Skeletal muscle tissue (tissue), 4 donors: ENCODE data around the gene SCART1. TPM values are rescaled to one million over a fixed set of nuclear protein-coding genes. Genes with fewer than 3 reads are reported as not detected.

Experiments used
- H3K27ac ChIP-seq: one replicate; pipeline ENCODE4 v1.7.0; 2013; ENCODE audit warnings: mild to moderate bottlenecking, low read depth, low read length, inconsistent platforms
- H3K27me3 ChIP-seq, 3 donors: one replicate each; pipeline ENCODE4 v1.7.0; 2013; ENCODE audit warnings: low read length in 3 of 3; ENCODE audit not compliant: control insufficient read depth in 3 of 3, insufficient read depth in 3 of 3
- H3K36me3 ChIP-seq, 3 donors: one replicate each; pipeline ENCODE4 v1.7.0; 2013; ENCODE audit warnings: low read length in 3 of 3; ENCODE audit not compliant: control insufficient read depth in 3 of 3, insufficient read depth in 3 of 3
- H3K4me1 ChIP-seq, 3 donors: one replicate each; pipeline ENCODE4 v1.7.0; 2013; ENCODE audit warnings: low read length in 3 of 3, mild to moderate bottlenecking in 3 of 3; ENCODE audit not compliant: control insufficient read depth in 3 of 3, insufficient read depth in 3 of 3
- H3K4me3 ChIP-seq, 3 donors: one replicate each; pipeline ENCODE4 v1.7.0; 2013; ENCODE audit warnings: low read length in 3 of 3
- H3K9ac ChIP-seq, 3 donors: one replicate each; pipeline ENCODE4 v1.7.0; 2013; ENCODE audit warnings: low read length in 3 of 3, mild to moderate bottlenecking in 3 of 3, moderate library complexity in 2 of 3, low read depth in 1 of 3
- H3K9me3 ChIP-seq, 3 donors: one replicate each; pipeline ENCODE4 v1.7.0; 2013; ENCODE audit warnings: low read length in 3 of 3; ENCODE audit not compliant: control insufficient read depth in 3 of 3
- total RNA-seq: library from RNA; depleted of rRNA; stranded (reverse); fragments of >200 nt; gene quantifications from one replicate; pipeline ENCODE4 v1.2.3, GENCODE V29; 2014
- donor health status: Osteomylitis.

Gene SCART1
- total RNA-seq, 1 donor from 2014 or later, result 1.6 TPM

DNA sequence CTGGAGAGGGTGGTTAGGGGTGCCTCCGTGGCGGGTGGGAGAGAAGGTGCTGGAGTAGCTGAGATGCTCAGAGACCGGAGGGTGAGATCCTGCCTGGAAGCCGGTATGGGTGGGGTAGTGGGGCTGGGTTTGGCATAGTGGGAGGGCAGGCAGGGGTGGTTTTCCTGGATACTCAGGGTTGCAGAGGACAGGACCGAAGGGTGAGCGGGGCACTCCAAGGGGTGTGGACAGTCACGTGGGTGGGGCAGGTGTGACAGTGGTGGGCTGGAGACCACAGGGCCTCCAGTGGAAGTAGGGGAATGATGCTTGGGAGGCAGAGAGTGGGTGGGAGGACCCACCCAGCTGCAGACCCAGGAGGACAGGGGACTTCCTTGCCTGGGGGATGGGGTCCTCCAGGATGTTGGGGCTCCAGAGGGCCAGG, 1.9 kb downstream of the SCART1 start:
- Histone ChIP-seq H3K4me3 (no peak overlapping the region), H3K36me3 (peaks cover 0 to 3% (median 0%) of the 10 kb centered on the region in 3 donors), H3K9ac (no peak overlapping the region), H3K9me3 (no peaks in the 10 kb centered on the region), H3K4me1 (no peaks in the 10 kb centered on the region), H3K27ac (no peak overlapping the region), H3K27me3 (no peaks in the 10 kb centered on the region)

DNA sequence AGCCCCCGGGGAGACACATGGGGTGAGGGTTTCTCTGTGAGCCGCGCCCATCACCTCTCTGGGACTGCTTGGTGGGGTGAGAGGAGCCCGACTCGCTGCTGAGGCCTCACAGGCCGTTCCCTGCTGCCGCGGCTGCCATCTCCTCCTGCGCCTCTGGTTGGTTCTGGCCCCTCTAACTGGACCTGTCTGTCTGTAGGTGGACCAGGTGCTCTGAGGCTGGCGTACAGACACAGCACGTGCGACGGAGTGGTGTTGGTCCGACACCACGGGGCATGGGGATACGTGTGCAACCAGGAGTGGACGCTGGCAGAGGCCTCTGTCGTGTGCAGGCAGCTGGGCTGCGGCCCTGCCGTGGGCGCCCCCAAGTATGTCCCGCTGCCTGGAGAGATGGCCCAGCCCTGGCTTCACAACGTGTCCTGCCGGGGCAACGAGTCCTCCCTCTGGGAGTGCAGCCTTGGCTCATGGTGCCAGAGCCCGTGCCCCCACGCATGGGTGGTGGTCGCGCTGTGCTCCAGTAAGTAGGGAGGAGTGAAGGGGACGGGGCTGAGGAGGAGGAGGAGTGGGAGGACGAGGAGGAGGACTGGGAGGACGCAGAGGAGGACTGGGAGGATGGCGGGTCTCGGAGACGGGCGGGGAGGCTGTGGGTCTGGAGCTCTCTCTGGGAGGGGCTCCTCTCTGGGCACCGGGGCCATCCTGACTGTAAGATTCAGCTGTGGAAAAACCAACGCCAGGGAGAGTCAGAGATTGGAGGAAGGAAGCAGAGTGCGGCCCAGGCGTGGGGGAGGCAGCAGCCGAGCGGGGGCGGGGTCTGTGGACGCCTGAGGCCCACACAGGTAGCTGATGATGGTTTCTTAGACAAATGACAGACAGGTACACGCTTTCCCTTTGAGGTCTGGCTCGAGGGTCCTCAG, 2.6 kb downstream of the SCART1 start:
- Histone ChIP-seq H3K4me1 (no peaks in the 10 kb centered on the region), H3K9me3 (no peaks in the 10 kb centered on the region), H3K27ac (no peak overlapping the region)

DNA sequence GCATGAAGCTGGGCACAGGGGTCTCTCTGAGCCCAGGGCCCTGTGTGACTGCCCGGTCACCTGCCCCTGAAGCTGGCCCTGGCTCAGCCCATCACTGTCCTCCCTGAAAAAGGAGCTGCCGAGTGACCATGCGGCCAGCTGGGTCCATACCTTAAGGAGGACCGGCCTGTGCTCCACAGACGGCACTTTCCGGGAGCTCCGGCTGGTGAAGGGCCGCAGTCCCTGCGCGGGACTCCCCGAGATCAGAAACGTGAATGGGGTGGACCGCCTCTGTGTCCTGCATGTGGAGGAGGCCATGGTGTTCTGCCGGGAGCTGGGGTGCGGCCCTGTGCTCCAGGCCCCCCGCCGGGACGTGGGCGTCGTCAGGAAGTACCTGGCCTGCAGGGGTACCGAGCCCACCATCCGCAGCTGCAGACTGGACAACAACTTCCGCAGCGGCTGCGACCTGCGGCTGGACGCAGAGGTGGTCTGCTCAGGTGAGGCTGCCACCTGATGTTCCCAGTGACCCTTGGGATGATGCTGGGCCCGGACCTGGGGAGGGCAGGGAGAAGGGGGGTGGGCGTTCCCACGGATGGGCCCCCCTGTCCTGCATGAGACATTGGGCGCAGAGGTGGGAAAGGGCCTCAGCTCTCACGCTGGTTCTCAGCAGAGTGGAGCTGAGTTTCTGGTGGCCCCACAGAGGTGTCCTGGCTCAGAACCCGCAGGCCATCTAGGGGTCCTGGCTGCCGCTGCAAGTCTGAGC, 3.5 kb downstream of the SCART1 start:
- peaks cover 0 to 3% (median 2%) of the 10 kb centered on the region in 3 donors for H3K36me3 ChIP-seq

More for the DNA sequence above, 2.6 kb downstream of the SCART1 start:
- Histone ChIP-seq H3K9ac (no peak overlapping the region), H3K36me3 (peaks cover 0 to 3% (median 0%) of the 10 kb centered on the region in 3 donors), H3K27me3 (no peaks in the 10 kb centered on the region), H3K4me3 (no peak overlapping the region)

DNA sequence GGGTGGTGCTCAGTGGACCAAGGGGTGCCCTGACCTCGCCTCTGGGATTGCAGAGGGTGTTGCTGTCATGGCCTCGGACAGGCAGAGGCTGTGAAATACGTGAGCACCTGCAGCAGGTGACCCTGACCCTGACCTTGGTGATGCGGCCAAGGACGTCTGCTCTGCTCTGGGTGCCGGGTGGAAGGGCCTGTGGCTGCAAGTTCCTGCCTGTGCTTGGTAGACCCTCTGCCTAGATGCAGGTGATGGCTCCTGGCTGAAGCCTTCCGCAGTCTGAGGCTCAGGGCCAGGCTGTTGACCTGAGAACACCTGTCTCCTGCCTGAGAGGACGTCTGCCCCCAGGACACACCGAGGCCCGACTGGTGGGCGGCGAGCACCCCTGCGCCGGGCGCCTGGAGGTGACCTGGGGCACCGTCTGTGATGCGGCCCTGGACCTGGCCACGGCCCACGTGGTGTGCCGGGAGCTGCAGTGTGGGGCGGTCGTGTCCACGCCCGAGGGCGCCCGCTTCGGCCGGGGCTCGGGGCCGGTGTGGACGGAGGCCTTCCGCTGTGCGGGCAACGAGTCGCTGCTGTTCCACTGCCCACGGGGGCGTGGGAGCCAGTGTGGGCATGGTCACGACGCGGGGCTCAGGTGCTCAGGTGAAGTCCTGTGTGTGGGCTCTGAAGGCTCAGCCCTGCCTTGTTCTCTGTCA, 4.4 kb downstream of the SCART1 start:
- Histone ChIP-seq H3K27me3 (no peaks in the 10 kb centered on the region), H3K27ac (no peak overlapping the region), H3K9me3 (no peaks in the 10 kb centered on the region), H3K4me1 (no peaks in the 10 kb centered on the region), H3K36me3 (peaks cover 0 to 3% (median 2%) of the 10 kb centered on the region in 3 donors), H3K4me3 (no peak overlapping the region), H3K9ac (no peak overlapping the region)

More for the DNA sequence above, 3.5 kb downstream of the SCART1 start:
- Histone ChIP-seq H3K9ac (no peak overlapping the region), H3K4me1 (no peaks in the 10 kb centered on the region), H3K27ac (no peak overlapping the region), H3K4me3 (no peak overlapping the region), H3K27me3 (no peaks in the 10 kb centered on the region), H3K9me3 (no peaks in the 10 kb centered on the region)

DNA sequence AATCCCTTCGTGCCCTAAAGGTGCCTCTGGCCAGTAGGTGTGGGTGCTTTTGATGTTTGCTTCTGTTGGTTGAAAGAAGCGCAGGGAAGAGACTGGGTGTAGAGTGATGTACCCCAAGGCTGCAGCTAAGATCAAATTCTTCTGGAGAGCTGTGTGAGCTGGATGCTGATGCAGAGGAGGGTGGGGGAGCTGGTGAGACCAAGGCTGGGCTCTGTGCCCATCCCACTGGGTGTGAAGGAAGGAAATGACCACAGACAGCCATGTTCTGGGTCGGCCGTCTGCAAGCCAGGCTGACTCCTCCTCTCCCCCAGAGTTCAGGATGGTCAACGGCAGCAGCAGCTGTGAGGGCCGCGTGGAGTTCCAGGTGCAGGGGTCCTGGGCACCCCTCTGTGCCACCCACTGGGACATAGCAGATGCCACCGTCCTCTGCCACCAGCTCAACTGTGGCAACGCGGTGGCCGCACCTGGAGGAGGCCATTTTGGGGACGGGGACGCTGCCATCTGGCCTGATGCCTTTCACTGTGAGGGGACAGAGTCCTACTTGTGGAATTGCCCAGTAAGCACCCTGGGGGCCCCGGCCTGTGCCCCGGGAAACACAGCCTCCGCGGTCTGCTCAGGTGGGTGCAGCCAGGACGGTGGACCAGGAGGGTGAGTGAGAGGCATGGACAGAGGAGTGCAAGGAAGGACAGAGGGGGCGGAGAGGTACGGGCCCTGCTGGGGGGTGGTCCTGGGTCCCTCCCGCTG, 5.1 kb downstream of the SCART1 start:
- Histone ChIP-seq H3K4me3 (no peak overlapping the region), H3K9me3 (no peaks in the 10 kb centered on the region), H3K27ac (no peak overlapping the region), H3K36me3 (peaks cover 0 to 3% (median 2%) of the 10 kb centered on the region in 3 donors), H3K4me1 (no peaks in the 10 kb centered on the region), H3K9ac (no peak overlapping the region), H3K27me3 (no peaks in the 10 kb centered on the region)

DNA sequence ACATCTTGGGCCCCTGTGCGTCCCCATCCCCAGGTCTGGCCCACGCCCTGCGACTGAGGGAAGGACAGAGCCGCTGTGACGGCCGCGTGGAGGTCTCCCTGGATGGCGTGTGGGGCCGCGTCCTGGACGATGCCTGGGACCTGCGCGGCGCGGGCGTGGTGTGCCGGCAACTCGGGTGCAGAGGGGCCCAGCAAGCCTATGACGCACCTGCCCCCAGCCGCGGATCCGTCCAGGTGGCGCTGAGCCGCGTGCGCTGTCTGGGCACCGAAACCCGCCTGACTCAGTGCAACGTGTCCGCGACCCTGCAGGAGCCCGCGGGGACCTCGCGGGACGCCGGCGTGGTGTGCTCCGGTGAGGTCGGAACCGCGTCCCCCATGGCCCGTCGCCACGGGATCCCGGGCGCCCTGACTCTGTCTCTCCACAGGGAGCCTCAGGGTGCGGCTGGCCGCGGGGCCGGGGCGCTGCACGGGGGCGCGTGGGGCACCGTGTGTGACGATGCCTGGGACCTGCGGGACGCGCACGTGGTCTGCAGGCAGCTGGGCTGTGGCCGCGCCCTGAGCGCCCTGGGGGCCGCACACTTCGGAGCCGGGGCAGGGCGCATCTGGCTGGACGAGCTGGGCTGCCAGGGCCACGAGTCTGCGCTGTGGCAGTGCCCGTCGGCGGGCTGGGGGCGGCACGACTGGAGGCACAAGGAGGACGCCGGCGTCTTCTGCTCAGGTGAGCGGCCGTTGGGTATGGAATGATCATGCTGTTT, 5.9 kb downstream of the SCART1 start:
- Histone ChIP-seq H3K4me3 (no peak overlapping the region), H3K9me3 (no peaks in the 10 kb centered on the region), H3K36me3 (peaks cover 0 to 3% (median 2%) of the 10 kb centered on the region in 3 donors), H3K9ac (no peak overlapping the region), H3K4me1 (no peaks in the 10 kb centered on the region), H3K27ac (no peak overlapping the region), H3K27me3 (peaks cover 0 to 2% (median 0%) of the 10 kb centered on the region in 3 donors)

DNA sequence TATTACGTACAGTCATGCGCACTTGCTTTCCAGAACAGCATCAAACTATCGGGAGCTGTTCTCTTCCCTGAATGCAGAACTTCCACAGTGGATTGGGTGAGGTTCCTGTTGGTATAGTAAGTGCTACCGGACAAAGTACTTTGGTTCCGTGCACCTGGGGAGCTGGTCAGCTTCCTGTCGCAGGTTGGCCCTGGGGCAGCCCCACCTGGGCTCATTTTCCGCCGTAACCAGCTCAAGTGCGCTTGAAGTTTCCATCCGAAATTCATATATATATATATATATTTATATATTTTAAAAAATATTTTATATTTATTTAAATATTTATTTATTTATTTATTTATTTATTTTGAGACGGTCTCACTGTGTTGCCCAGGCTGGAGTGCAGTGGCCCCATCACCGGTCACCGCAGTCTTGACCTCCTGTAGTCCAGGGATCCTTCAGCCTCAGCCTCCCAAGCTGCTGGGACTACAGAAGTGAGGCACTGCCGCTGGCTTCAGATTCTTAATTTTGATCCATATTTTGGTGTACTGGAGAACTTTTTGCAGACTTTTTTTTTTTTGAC, 6.5 kb downstream of the SCART1 start:
- Histone ChIP-seq H3K9me3 (no peaks in the 10 kb centered on the region), H3K27ac (no peak overlapping the region), H3K27me3 (peaks cover 0 to 5% (median 0%) of the 10 kb centered on the region in 3 donors), H3K36me3 (peaks cover 0 to 3% (median 2%) of the 10 kb centered on the region in 3 donors), H3K4me1 (no peaks in the 10 kb centered on the region), H3K9ac (no peak overlapping the region), H3K4me3 (no peak overlapping the region)

DNA sequence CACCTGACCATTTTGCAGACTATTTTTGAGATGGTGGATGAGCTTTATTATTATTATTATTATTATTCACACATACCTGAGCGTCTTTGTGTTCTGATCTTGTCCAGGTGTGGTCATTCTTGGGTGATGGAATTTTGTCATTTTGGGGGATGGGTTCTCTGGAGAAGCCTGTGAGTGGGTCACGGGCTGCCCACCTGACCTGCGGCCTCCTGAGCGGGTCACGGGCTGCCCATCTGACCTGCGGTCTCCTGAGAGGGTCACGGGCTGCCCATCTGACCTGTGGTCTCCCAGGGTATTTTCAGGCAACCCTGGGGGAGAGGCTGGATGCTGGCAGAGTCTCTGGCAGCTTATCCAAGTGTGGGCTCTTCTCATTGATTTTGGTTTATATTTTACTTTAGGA, 7.3 kb downstream of the SCART1 start:
- Histone ChIP-seq H3K9me3 (no peaks in the 10 kb centered on the region), H3K4me3 (no peak overlapping the region), H3K27me3 (peaks cover 0 to 5% (median 0%) of the 10 kb centered on the region in 3 donors), H3K36me3 (peaks cover 0 to 3% (median 2%) of the 10 kb centered on the region in 3 donors), H3K27ac (no peak overlapping the region), H3K9ac (no peak overlapping the region), H3K4me1 (no peaks in the 10 kb centered on the region)
